Panc1 (cell line): ENCODE measurements around the gene PAMR1. TPM values are rescaled to one million over a fixed set of nuclear protein-coding genes. Genes with fewer than 3 reads are reported as not detected.

Experiments used
- ATAC-seq: fragments of 200-7000 bp; cut with Tn5 transposase; 2 replicates; pipeline ENCODE4 v1.9.1; 2020; ENCODE audit warnings: mild to moderate bottlenecking, moderate library complexity
- BruUV-seq: library from RNA; stranded (reverse); fragments of 400-500 nt; replicated peaks from 2 replicates; lab custom pipeline; 2021; lab: Mats Ljungman, UMichigan
- CTCF ChIA-PET: fragments of 300-600 bp; sonication (Branson Sonifier 250); formaldehyde crosslinking; loops from one replicate; lab custom pipeline; 2022; ENCODE audit warnings: antibody characterized with exemption; lab: Charles Lee
- POLR2A ChIA-PET: fragments of 300-600 bp; sonication (Branson Sonifier 250); formaldehyde crosslinking; loops from one replicate; lab custom pipeline; 2022; ENCODE audit warnings: antibody characterized with exemption; lab: Charles Lee
- DNase-seq: peaks from one replicate; pipeline ENCODE4 v3.0.0-alpha.2; 2010; ENCODE audit warnings: low read depth, low spot score
- H3K27ac ChIP-seq: 2 replicates; pipeline ENCODE4 v1.5.1; 2011; ENCODE audit warnings: mild to moderate bottlenecking, low read length, inconsistent platforms
- H3K27me3 ChIP-seq: fragments of 200-500 bp; sonication (Bioruptor generic); 2 replicates; pipeline ENCODE4 v1.6.0; 2014; ENCODE audit warnings: low read length, inconsistent platforms; ENCODE audit not compliant: control insufficient read depth, insufficient read depth
- H3K36me3 ChIP-seq: fragments of 200-500 bp; sonication (Bioruptor generic); 2 replicates; pipeline ENCODE4 v1.5.1; 2014; ENCODE audit warnings: inconsistent platforms, mild to moderate bottlenecking, low read length, moderate library complexity; ENCODE audit not compliant: control insufficient read depth, insufficient read depth
- H3K4me1 ChIP-seq: 2 replicates; pipeline ENCODE4 v1.5.1; 2011; ENCODE audit warnings: inconsistent platforms, mild to moderate bottlenecking, low read length, moderate library complexity; ENCODE audit not compliant: control insufficient read depth, insufficient read depth
- H3K4me3 ChIP-seq, 2 experiments: 2 replicates each; pipeline ENCODE4 v1.5.1; 2011 to 2012; ENCODE audit warnings: low read depth in 2 of 2, low read length in 2 of 2, mild to moderate bottlenecking in 2 of 2, inconsistent platforms in 1 of 2, moderate library complexity in 1 of 2
- H3K9me3 ChIP-seq: fragments of 200-500 bp; sonication (Bioruptor generic); 2 replicates; pipeline ENCODE4 v1.5.1; 2014; ENCODE audit warnings: low read depth, mild to moderate bottlenecking, inconsistent platforms, low read length, moderate library complexity; ENCODE audit not compliant: control insufficient read depth, insufficient read depth
- POLR2AphosphoS5 ChIP-seq: IDR thresholded peaks from 2 replicates; pipeline ENCODE4 v1.6.1; 2012; ENCODE audit warnings: mild to moderate bottlenecking, low read depth, low read length, moderate library complexity
- SIN3A ChIP-seq: IDR thresholded peaks from 2 replicates; pipeline ENCODE4 v1.6.1; 2012; ENCODE audit warnings: low read depth, mild to moderate bottlenecking, low read length, moderate library complexity, borderline replicate concordance; ENCODE audit not compliant: insufficient read depth
- TCF7L2 ChIP-seq: IDR thresholded peaks from 2 replicates; pipeline ENCODE4 v1.6.1; 2011; ENCODE audit warnings: mild to moderate bottlenecking, low read depth, low read length, inconsistent platforms
- in situ Hi-C: cut with HindIII; loops from 2 replicates; pipeline ENCODE4 v1.10.0; 2016; ENCODE audit warnings: low sequenced_read_pairs, low pct_unique_long_range_greater_than_20kb
- intact Hi-C: fragments of 100-400 bp; cut with micrococcal nuclease; formaldehyde crosslinking; loops from one replicate; pipeline ENCODE4 v1.10.0; 2022; ENCODE audit not compliant: unreplicated experiment
- total RNA-seq: library from RNA; stranded (reverse); gene quantifications from one replicate; pipeline ENCODE4 v1.2.1, GENCODE V29; 2021; ENCODE audit not compliant: unreplicated experiment
- TF ChIP-seq, protein P1 (sequence below): fragments of 450-650 bp; IDR thresholded peaks from 2 replicates; pipeline ENCODE4 v1.5.1; 2017; ENCODE audit warnings: mild to moderate bottlenecking
- TF ChIP-seq, protein P2 (sequence below), 2 experiments: IDR thresholded peaks; 2 replicates each; pipeline ENCODE4 v1.6.1; 2011 to 2012; ENCODE audit warnings: low read depth in 2 of 2, control low read depth in 1 of 2, low read length in 1 of 2, mild to moderate bottlenecking in 1 of 2, moderate library complexity in 1 of 2; ENCODE audit not compliant: insufficient read depth in 1 of 2

PAMR1 gene
- total RNA-seq, 1 experiment from 2014 or later, result 0.13 TPM

DNA sequence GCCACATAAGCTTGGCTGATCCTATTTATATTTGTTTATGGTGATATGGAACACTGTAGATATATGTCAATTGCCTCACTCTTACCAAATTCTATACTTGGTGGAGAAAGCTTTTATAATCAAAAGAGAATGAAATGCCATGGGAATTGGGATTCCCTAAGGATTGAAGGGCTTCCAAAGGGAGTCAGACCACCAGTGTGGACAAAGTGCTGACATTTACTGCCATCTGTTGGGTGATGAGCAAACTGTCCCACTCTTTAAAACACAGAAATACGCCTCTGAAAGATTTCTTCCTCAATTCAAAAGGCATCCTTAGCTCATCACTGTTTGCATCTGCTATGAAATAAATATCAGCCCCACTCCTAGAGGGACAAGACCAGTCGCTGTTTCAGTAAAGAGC is 113.1 kb downstream of the PAMR1 start:
- no peak overlapping the region for H3K4me3 ChIP-seq

DNA sequence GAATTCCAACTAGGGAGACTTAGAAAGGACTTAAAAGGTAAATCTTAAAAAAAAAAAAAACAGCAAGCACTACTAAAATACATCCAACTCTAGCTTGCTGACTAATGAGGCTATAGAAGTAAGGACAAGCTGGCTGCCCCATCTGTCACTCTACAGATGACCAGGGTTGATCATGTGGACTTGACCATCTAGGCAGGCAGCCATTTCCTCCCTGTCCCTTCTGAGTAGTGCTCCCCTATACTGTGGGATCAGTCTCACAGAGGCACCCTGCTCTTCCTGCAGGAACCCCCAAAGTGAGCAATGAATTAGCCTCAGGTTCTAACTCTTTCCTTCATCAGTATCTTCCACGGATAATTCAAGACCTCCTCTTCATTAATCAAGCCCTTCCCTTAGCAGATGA is 118.4 kb downstream of the PAMR1 start:
- intact Hi-C loops (no loop called here), in situ Hi-C loops (no loop called here)
- Histone ChIP-seq H3K4me3 (no peak overlapping the region), H3K27me3 (no peaks in the 10 kb centered on the region), H3K9me3 (no peaks in the 10 kb centered on the region), H3K36me3 (no peaks in the 10 kb centered on the region), H3K4me1 (peaks cover 5% of the 10 kb centered on the region; the same call in 1 of the 2 replicates), H3K27ac (no peak overlapping the region)
- ChIA-PET POLR2A (no interaction called here), CTCF (no interaction called here)
- DNase-seq (no peak), ATAC-seq (no peak)
- no TSS peak for BruUV-seq
- TF ChIP-seq, protein P1, sequence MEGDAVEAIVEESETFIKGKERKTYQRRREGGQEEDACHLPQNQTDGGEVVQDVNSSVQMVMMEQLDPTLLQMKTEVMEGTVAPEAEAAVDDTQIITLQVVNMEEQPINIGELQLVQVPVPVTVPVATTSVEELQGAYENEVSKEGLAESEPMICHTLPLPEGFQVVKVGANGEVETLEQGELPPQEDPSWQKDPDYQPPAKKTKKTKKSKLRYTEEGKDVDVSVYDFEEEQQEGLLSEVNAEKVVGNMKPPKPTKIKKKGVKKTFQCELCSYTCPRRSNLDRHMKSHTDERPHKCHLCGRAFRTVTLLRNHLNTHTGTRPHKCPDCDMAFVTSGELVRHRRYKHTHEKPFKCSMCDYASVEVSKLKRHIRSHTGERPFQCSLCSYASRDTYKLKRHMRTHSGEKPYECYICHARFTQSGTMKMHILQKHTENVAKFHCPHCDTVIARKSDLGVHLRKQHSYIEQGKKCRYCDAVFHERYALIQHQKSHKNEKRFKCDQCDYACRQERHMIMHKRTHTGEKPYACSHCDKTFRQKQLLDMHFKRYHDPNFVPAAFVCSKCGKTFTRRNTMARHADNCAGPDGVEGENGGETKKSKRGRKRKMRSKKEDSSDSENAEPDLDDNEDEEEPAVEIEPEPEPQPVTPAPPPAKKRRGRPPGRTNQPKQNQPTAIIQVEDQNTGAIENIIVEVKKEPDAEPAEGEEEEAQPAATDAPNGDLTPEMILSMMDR, result no peak
- TF ChIP-seq POLR2AphosphoS5 (no peak), TCF7L2 (no peak), SIN3A (no peak)
- TF ChIP-seq, protein P2, sequence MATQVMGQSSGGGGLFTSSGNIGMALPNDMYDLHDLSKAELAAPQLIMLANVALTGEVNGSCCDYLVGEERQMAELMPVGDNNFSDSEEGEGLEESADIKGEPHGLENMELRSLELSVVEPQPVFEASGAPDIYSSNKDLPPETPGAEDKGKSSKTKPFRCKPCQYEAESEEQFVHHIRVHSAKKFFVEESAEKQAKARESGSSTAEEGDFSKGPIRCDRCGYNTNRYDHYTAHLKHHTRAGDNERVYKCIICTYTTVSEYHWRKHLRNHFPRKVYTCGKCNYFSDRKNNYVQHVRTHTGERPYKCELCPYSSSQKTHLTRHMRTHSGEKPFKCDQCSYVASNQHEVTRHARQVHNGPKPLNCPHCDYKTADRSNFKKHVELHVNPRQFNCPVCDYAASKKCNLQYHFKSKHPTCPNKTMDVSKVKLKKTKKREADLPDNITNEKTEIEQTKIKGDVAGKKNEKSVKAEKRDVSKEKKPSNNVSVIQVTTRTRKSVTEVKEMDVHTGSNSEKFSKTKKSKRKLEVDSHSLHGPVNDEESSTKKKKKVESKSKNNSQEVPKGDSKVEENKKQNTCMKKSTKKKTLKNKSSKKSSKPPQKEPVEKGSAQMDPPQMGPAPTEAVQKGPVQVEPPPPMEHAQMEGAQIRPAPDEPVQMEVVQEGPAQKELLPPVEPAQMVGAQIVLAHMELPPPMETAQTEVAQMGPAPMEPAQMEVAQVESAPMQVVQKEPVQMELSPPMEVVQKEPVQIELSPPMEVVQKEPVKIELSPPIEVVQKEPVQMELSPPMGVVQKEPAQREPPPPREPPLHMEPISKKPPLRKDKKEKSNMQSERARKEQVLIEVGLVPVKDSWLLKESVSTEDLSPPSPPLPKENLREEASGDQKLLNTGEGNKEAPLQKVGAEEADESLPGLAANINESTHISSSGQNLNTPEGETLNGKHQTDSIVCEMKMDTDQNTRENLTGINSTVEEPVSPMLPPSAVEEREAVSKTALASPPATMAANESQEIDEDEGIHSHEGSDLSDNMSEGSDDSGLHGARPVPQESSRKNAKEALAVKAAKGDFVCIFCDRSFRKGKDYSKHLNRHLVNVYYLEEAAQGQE (IDR thresholded peaks at IDR 0.05; ENCODE audit: insufficient read depth in 1 of 2, low read depth in 2 of 2, low read length in 1 of 2), result no peak

More for the DNA sequence above, 113.1 kb downstream of the PAMR1 start:
- Histone ChIP-seq H3K27me3 (peaks cover 22% of the 10 kb centered on the region), H3K4me1 (no peaks in the 10 kb centered on the region), H3K27ac (no peak overlapping the region), H3K9me3 (no peaks in the 10 kb centered on the region), H3K36me3 (no peaks in the 10 kb centered on the region)
- DNase-seq (no peak), ATAC-seq (peak; percentile 82)
- ChIA-PET CTCF (no interaction called here), POLR2A (no interaction called here)
- BruUV-seq, result no TSS peak
- in situ Hi-C loops (no loop called here), intact Hi-C loops (no loop called here)
- TF ChIP-seq, protein P1, result peak; percentile 76
- no peak for TF ChIP-seq SIN3A
- TF ChIP-seq POLR2AphosphoS5, result no peak
- TF ChIP-seq, protein P2 (IDR thresholded peaks at IDR 0.05; ENCODE audit: insufficient read depth in 1 of 2, low read depth in 2 of 2, low read length in 1 of 2), result no peak
- TF ChIP-seq TCF7L2, result no peak
